Posterior vena cava (tissue), 2 donors: Measurements from ENCODE around the gene SETDB1. TPM values are rescaled to one million over a fixed set of nuclear protein-coding genes. Genes with fewer than 3 reads are reported as not detected.
"Not testable (repeated sequence)": the region's sequence is repeated elsewhere in the genome, so short reads cannot be mapped to it uniquely, and the experiment has no call there.

ENCODE experiments used
- DNase-seq: peaks from one replicate; pipeline ENCODE4 v3.0.0-alpha.2; 2020; ENCODE audit warnings: low spot score
- intact Hi-C, 2 donors: fragments of 100-400 bp; cut with DNase I; formaldehyde crosslinking; loops; one replicate each; pipeline versions ENCODE4 v1.14.1 to v1.14.2; 2022 to 2023
- total RNA-seq, 2 donors: library from RNA; stranded (reverse); fragmentation: NEBNext Ultra II Directional; extraction: Animal tissue kit (Norgen Biotek cat#: 25700); gene quantifications; one replicate each; pipeline ENCODE4 v1.2.1, GENCODE V29; 2021
- donor health status: DM: yes; HTN: yes; CAD: no.
- donor health status: DM: yes; HTN: yes; CAD: no.

SETDB1 gene
- total RNA-seq, 2 donors from 2014 or later: 26.4 to 26.8 TPM

DNA sequence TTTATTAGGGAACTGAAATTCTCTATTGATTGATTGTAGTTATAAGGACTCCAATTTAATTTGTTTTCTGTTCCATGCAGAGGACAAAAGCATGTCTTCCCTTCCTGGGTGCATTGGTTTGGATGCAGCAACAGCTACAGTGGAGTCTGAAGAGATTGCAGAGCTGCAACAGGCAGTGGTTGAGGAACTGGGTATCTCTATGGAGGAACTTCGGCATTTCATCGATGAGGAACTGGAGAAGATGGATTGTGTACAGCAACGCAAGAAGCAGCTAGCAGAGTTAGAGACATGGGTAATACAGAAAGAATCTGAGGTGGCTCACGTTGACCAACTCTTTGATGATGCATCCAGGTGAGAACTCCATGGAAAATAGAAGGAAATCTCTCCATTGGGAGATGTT, 1.5 kb downstream of the SETDB1 start:
- intact Hi-C loops: no loop called here
- no peak for DNase-seq

DNA sequence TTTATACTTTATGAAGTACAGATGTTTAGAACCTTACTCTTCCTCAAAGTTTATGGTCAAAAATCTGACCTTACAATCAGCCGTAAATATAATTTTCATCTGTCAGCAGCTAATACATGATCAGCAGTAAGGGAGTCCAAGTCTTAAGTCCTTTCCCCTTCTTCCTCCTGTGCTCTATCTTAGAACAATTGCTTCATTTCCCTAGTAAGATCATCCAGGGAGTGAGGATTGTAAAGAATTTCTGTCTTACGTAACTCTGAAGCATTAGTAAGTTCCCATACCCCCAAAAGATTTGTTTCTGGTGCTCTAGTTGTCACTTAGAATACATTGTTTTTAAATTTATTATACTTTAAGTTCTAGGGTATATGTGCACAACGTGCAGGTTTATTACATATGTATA, 2.1 kb downstream of the SETDB1 start:
- intact Hi-C loops: no loop called here
- no peak for DNase-seq

DNA sequence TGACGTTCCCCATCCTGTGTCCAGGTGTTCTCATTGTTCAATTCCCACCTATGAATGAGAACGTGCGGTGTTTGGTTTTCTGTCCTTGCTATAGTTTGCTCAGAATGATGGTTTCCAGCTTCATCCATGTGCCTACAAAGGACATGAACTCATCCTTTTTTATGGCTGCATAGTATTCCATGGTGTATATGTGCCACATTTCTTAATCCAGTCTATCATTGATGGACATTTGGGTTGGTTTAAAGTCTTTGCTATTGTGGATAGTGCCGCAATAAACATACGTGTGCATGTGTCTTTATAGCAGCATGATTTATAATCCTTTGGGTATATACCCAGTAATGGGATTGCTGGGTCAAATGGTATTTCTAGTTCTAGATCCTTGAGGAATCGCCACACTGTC, 2.6 kb downstream of the SETDB1 start:
- DNase-seq, intact Hi-C loops: not testable (repeated sequence)

DNA sequence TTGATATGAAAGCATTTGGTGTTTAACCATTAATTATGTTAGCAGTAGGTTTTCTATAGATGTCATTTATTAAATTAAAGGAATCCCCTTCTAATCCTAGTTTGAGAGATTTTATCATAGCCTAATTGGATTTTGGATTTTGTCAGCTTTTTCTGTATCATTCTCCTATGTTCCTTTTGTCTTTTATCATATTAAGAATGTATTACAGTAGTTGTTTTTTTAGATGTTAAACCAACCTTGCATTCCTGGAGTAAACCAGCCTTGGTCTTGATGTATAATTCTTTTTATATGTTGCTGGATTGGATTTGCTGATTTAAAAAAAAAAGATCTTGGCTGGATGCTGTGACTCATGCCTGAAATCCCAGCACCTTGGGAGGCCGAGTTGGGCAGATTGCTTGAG, 5.6 kb downstream of the SETDB1 start:
- no peak for DNase-seq
- intact Hi-C loops: no loop called here

DNA sequence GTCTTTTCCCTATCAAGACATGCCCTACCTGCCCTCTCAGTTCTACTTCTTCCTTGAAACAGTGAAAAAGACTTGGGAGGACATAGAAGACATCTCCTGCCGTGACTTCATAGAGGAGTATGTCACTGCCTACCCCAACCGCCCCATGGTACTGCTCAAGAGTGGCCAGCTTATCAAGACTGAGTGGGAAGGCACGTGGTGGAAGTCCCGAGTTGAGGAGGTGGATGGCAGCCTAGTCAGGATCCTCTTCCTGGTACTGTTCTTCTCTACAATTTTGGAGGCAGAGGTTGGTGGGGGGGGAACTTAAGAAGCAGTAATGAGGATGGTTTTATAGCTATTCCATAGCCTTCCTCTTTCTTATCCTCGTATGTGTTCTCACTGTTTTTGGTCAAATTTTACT, 18.7 kb downstream of the SETDB1 start:
- intact Hi-C loops: no loop called here
- DNase-seq: peak; percentile 11

DNA sequence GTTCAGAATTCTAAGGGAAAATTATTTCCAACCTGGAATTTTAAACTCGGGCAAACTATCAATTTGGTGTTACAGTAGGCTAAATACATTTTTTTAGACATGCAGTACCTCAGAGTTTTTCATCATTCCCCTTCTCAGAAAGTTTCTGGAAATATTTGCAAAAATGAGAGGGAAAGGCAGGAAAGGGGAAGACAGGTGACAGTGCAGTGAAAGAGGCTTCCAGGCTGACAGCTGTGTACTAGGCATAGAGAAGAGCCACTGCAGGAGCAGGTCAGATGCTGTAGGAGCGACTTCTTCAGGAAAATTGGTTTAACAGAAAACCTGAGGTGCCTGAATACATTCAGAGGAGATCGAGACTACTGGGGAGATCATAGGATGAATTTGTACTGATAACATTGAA, 28.5 kb downstream of the SETDB1 start:
- intact Hi-C loops: no loop called here
- DNase-seq: no peak

DNA sequence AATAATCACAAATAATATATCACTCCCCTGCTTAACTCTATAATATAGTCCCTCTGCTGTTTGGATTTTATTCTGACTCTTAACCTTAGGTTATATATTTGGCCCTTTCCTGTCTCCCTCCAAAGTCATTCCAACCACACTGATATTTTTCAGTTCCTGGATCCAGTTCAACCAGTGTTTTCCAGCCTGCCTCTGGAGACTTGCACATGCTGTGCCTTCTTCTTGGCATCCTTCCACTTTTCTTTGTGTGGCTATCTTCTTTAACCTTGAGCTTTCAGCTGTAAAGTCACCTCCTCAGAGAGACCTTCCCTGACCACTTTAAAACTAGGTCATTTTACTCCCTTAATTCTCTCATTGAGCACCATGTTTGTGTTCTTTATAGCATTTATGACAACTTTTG, 29.1 kb downstream of the SETDB1 start:
- intact Hi-C loops: no loop called here
- no peak for DNase-seq

DNA sequence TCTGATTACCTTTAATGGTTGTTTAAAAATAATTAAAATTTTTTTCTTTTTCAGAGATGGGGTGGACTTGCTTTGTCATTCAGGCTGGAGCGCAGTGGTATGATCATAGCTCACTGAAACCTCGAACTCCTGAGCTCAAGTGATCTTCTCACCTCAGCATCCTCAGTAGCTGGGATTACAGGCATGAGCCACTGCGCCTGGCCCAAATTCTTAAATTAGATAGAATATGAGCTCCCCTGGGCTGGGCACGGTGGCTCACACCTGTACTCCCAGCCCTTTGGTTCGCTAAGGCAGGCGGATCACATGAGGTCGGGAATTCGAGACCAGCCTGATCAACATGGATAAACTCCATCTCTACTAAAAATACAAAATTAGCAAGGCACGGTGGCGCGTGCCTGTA, 31.5 kb downstream of the SETDB1 start:
- DNase-seq: no peak
- intact Hi-C loops: no loop called here

DNA sequence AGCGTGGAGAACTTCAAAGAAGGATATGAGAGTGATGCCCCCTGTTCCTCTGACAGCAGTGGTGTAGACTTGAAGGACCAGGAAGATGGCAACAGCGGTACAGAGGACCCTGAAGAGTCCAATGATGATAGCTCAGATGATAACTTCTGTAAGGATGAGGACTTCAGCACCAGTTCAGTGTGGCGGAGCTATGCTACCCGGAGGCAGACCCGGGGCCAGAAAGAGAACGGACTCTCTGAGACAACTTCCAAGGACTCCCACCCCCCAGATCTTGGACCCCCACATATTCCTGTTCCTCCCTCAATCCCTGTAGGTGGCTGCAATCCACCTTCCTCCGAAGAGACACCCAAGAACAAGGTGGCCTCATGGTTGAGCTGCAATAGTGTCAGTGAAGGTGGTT, 34.5 kb downstream of the SETDB1 start:
- intact Hi-C loops: no loop called here

DNA sequence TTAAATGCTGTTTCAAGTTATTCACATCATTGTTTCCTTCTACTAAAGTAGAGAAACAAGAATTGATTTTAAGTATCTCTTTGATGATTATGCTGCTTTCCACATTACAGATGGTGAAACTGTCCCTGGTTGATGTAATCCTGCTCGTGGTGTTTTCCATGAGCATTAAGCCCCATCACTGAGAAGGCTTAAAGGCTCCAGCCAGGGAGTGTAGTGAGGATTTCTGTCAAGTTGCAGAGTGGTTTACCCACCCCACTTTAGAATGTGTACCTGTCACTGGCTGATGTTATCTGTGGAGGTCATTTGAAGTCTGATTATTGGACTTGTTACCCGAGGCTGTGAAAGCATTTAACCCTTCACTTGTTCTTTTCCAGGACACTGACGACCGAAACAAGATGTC, 35.6 kb downstream of the SETDB1 start:
- DNase-seq: no peak
- intact Hi-C loops: loop anchor here in 1 of 2 donors (1.0 kb wide), 1 partner anchor 38 kb away; no protein-coding TSS in a partner anchor

More for the DNA sequence above, 34.5 kb downstream of the SETDB1 start:
- DNase-seq: peak; percentile 34

DNA sequence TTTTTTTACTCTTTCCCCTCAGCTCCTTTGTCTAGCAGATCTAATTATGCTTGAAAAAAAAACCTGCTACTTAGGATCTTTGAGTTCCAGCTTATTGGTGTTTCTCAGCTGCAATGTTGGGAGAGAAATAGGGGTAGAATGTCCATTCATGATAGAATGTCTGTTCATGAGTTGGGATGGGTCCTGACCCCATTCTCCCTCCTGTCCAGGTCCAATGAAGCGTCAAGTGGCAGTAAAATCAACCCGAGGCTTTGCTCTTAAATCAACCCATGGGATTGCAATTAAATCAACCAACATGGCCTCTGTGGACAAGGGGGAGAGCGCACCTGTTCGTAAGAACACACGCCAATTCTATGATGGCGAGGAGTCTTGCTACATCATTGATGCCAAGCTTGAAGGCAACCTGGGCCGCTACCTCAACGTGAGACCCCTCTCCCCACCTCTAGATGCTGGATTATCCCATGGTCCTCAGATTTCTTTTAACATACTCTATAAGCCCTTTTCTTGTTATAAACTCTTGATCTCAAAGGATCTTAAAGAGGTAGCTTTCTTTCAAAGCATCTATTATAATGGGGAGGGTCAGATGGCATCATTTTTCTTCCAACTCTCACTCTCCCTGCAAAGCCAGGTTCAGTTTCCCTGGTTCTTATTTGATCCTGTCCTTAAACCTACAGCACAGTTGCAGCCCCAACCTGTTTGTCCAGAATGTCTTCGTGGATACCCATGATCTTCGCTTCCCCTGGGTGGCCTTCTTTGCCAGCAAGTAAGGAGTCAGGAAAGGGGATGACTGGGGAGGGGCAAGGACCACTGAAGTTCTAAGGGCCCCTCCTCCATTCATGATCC, 37.4 kb downstream of the SETDB1 start:
- peak; percentile 8 for DNase-seq
- intact Hi-C loops: no loop called here

DNA sequence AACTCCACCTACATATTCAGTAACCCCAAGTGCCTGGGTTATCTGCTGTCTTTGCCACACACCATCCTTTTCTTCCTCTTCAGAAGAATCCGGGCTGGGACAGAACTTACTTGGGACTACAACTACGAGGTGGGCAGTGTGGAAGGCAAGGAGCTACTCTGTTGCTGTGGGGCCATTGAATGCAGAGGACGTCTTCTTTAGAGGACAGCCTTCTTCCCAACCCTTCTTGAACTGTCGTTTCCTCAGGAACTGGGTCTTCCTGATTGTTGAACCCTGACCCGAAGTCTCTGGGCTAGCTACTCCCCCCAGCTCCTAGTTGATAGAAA, 38.0 kb downstream of the SETDB1 start:
- intact Hi-C loops: no loop called here
- DNase-seq: peak; percentile 11

DNA sequence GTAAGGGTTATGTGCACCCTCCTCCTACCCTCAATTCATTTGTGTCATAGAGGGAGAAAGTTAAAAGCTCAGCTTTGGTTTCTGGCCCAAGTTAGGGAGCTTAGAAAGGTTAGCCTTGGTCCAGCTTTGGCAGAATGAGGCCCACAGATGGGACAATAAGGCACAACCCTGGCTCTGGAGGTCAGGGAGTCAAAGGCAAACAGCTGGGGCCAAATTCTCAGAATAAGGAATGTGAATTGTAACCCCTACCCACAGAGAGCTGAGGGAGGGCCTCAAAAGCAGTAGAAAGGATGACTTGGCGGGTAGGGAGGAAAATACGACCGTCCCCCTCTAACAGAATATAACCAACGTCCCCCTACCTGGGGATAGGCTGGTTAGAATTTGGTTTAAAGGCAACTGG, 39.4 kb downstream of the SETDB1 start:
- DNase-seq: peak; percentile 1
- intact Hi-C loops: no loop called here

DNA sequence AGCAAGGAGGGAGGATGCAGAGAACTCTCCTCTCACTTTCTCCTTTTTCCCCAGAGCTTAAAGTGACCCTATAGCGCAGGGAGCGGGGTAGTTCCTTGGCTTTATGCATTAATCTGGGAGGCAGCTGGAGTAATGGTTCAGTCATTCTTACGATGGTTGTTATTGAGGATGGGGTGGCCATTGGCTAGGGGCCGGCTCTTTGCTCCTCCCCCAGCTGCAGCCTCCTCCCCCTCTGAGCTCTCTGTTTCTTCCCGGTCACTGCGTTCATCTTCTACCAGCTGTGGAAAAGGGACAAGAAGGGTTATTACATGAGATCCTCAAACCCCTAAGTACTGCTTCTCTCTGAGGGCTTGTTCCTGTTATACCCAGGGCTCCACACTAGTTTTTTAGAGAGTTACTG, 39.8 kb downstream of the SETDB1 start:
- intact Hi-C loops: no loop called here
- DNase-seq: peak; percentile 53

DNA sequence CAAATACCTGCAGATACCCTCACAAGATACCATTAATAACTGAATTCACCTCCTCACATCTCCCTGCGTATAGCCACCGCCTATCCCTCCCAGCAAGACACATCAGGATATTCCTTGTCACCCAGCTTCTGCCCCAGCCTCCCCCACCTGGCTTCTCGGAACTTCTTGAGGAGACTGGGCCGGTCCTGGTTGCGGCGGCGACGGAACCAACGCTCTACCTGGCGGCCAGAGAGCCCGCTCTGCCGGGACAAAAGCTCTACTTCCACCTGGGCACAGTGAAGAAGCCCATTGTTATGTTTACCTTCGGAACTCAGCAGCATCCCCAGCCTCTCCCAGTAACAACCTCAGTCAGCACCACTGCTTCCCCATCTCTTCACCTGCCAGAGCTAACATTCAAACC, 41.8 kb downstream of the SETDB1 start:
- intact Hi-C loops: no loop called here
- peak; percentile 50 for DNase-seq

DNA sequence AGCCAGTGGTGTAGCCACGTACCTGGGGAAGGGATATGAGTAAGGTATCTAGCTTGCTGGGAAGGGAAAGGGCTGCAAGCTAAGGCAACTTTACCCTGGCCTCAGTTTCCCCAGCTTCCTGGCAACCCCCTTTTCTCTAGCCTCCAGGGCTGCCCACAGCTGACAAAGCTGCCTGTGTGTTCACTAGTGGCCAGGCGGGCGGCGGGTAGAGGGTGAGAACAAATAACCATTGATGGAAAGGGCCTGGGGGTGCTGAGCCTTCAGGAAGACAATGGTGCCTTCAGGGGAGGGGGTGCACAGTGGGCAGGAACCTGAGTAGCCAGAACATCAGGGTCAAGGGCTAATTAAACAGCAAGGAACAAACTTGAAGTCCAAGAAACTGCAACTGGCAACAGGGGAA, 42.3 kb downstream of the SETDB1 start:
- intact Hi-C loops: no loop called here
- peak; percentile 63 for DNase-seq

DNA sequence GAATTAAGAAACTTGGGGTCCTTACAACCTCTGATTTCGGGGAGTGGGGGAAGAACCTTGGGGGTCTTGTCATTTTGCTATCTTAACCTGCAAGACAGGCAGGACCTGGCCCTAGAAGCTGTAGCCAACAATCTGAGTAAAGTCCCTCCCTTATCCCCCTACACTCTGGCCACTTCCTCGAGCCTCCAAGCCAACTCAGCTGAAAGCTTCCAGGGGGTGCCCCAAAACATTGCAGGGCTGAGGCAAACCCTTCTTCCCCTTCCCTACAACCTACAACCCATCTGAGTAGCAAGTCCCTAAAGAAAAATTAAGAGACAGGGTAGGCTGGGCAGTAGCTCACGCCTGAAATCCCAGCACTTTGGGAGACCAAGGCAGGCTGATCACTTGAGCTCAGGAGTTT, 43.5 kb downstream of the SETDB1 start:
- intact Hi-C loops: no loop called here

DNA sequence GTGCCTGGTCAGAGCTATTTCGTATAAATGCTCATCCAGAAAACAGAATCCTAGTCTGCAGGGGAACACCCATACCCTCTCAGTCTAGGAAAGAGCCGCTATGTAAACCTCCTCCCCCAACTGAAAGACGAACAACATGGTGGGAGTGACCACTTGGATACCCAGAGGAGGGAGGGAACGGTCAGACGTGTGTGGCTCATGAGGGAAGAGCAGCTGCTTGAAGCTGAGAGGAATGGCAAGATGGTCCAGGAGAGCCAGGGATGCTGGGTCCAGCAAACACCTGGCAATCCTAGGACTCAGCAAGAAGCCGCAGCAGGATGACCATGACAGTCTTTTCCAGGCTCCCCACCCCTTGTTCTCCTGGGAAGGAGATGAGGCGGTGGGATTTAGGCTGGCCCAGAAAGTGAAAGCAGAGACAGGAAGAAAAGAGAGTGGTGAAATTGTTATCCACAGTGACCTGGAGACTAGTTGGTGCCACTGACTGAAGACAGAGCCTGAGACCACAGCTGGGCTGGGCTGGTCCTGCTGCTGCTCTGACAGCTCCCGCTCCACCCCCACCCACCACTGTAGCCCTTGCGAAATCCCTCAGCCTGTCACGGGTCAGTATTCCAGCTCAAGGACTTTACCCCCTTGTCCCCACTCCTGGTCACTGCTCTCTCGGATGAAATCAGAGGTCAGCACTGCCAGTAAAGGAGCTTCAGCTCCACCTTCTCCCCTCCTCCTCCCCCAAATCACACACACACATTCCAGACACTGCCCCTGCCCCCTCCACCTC, 44.8 kb downstream of the SETDB1 start:
- intact Hi-C loops: no loop called here
- DNase-seq: peak; percentile 91

More for the DNA sequence above, 43.5 kb downstream of the SETDB1 start:
- no peak for DNase-seq

DNA sequence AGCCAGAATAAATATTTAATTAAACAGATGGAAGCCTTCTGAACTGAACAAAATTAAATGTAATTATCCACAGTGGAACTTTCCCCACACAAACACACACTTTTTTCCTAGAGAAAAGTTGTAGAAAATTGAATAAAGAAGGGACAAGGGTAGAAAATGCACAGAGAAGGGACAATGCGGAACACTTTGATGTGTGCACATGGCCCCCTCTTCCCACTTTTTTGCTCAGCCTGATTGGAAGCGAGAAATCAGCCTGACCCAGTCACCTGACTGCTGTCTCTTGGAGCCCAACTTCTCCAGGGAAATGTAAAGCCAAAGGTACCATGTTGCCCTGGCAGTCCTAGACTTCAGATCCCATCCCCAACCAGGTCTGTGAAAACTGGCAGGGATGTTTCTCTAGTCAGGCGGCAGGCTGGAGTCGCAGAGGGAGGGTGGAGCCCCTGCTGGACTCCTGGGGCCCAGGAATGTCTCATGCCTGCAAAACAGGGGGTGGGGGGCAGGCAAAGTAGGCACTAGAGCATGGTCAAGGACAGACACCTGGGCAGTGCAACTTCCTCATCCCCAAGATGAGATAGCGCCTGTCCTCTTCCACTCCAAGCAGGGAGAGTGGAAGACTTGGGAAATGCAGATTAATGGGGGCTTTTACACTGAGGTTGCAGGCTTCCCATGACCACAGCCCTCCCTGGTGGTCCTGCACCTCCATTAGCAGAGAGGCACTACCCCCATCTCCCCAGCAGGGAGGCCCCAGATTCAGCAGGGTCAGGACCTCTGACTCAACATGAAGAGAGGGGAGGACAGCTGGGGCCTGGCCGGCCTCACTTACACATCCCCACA, 45.6 kb downstream of the SETDB1 start:
- no peak for DNase-seq
- intact Hi-C loops: no loop called here

DNA sequence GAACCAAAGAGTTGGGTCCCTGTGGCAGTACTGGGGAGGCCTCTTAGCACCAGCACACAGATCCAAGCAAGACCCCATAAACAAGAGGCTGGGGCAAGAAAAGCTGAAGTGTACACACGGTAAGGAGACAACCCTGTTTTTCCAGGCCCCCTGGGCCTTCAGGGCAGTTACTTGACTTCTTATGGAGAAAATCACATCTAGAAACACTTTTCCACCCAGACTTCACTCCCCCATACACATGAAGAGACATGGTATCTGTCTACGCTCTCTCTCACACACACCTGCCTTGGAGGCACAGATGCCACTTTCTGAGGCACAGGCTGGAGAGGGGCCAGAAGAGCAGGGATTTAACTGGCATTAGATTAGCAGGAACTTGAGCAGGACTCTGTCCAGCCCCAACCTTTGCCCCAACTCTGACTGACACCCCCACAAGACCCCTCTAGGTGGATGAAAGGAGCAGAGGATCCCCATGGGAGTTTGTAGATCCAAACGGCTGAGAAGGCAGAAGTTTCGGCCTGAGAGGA, 46.3 kb downstream of the SETDB1 start:
- intact Hi-C loops: no loop called here
- no peak for DNase-seq
